Small intestine (tissue), 7 donors: Measurements from ENCODE around the gene TSC1. TPM values are rescaled to one million over a fixed set of nuclear protein-coding genes. Genes with fewer than 3 reads are reported as not detected.

Experiments
- DNase-seq, 2 donors: peaks; one replicate each; pipeline versions ENCODE4 v3.0.0 to v3.0.0-alpha.2; 2013
- FAIRE-seq: peaks from 2 replicates; lab custom pipeline; 2012; peaks lifted over from hg19 to GRCh38; lab: Jason Lieb, UNC
- H3K27ac ChIP-seq, 3 donors: one replicate each; pipeline ENCODE4 v1.5.1; 2013; ENCODE audit warnings: low read length in 2 of 3, mild to moderate bottlenecking in 2 of 3, control low read depth in 1 of 3, inconsistent platforms in 1 of 3, low read depth in 1 of 3, moderate library complexity in 1 of 3
- H3K27me3 ChIP-seq, 3 donors: one replicate each; pipeline ENCODE4 v1.6.1; 2013; ENCODE audit warnings: low read length in 3 of 3, inconsistent platforms in 1 of 3; ENCODE audit not compliant: control insufficient read depth in 3 of 3, insufficient read depth in 3 of 3
- H3K36me3 ChIP-seq, 3 donors: one replicate each; pipeline ENCODE4 v1.6.1; 2013; ENCODE audit warnings: low read length in 3 of 3, inconsistent platforms in 1 of 3, low read depth in 1 of 3, mild to moderate bottlenecking in 1 of 3, moderate library complexity in 1 of 3; ENCODE audit not compliant: control insufficient read depth in 3 of 3, insufficient read depth in 2 of 3
- H3K4me1 ChIP-seq, 3 donors: one replicate each; pipeline ENCODE4 v1.6.1; 2013; ENCODE audit warnings: low read length in 2 of 3, inconsistent platforms in 1 of 3, low read depth in 1 of 3, mild to moderate bottlenecking in 1 of 3, moderate library complexity in 1 of 3; ENCODE audit not compliant: control insufficient read depth in 3 of 3, insufficient read depth in 2 of 3
- H3K4me3 ChIP-seq, 3 donors: one replicate each; pipeline ENCODE4 v1.5.1; 2013; ENCODE audit warnings: low read length in 3 of 3, control low read depth in 1 of 3, inconsistent platforms in 1 of 3, low read depth in 1 of 3, mild to moderate bottlenecking in 1 of 3, moderate library complexity in 1 of 3
- H3K9me3 ChIP-seq, 2 donors: one replicate each; pipeline ENCODE4 v1.6.1; 2013; ENCODE audit warnings: low read depth in 1 of 2, low read length in 1 of 2; ENCODE audit not compliant: control insufficient read depth in 2 of 2, insufficient read depth in 1 of 2
- WGBS, 3 donors: extraction: QIAGEN DNeasy Blood & Tissue Kit; methylation state at CpG; one replicate each; pipeline ENCODE4 v1.1.7; 2013; 5-methylcytosine and 5-hydroxymethylcytosine counted together
- polyA plus RNA-seq, 4 donors: library from polyadenylated mRNA; stranded (reverse) in 3 of 4; unstranded in 1 of 4; fragments of 200-250 nt in 3 of 4; fragments of 120-200 nt in 1 of 4; gene quantifications; one replicate each; pipeline versions ENCODE4 v1.2.1 to v1.2.3, GENCODE V29; 2013
- donor health status: healthy with polysubstance abuse.
- donor health status: control.
- donor health status: control.
- donor health status: Bipolar disorder and iron deficiency.
- donor health status: healthy.

The TSC1 gene
- polyA plus RNA-seq, 4 donors = 7.3 to 43.3 (median 12.1) TPM

GRCh38 chr9:132983491-132984201 is 39.2 kb upstream of the TSC1 start:
- Histone ChIP-seq H3K36me3 (peaks cover 0 to 8% (median 0%) of the 10 kb centered on the region in 3 donors), H3K27me3 (peaks cover 0 to 6% (median 5%) of the 10 kb centered on the region in 3 donors), H3K9me3 (no peaks in the 10 kb centered on the region), H3K27ac (no peak overlapping the region), H3K4me3 (no peak overlapping the region), H3K4me1 (peaks cover 0 to 60% (median 0%) of the 10 kb centered on the region in 3 donors)
- FAIRE-seq = no peak
- no peak for DNase-seq
- 83 to 92% (median 87%) methylated on average over 11 of the region's 11 CpGs for WGBS, 3 donors

GRCh38 chr9:132982458-132982857 is 38.0 kb upstream of the TSC1 start:
- no peak overlapping the region for H3K4me3 ChIP-seq
- 6 to 42% (median 24%) methylated on average over 8 of the region's 8 CpGs for WGBS, 3 donors
- peaks cover 0 to 8% (median 5%) of the 10 kb centered on the region in 3 donors for H3K27me3 ChIP-seq
- peaks cover 0 to 2% (median 0%) of the 10 kb centered on the region in 3 donors for H3K36me3 ChIP-seq
- FAIRE-seq (no peak), DNase-seq (peak in 1 of 2 donors; percentile 66)
- peak overlapping the region in 1 of 3 donors; percentile 66 for H3K27ac ChIP-seq
- H3K9me3 ChIP-seq = no peaks in the 10 kb centered on the region
- peaks cover 0 to 60% (median 0%) of the 10 kb centered on the region in 3 donors for H3K4me1 ChIP-seq

GRCh38 chr9:132980157-132980556 is 35.7 kb upstream of the TSC1 start:
- no peak for DNase-seq
- WGBS, 3 donors = 54 to 67% (median 65%) methylated on average over 5 of the region's 5 CpGs
- Histone ChIP-seq H3K9me3 (no peaks in the 10 kb centered on the region), H3K36me3 (peaks cover 0 to 2% (median 0%) of the 10 kb centered on the region in 3 donors), H3K27ac (peak overlapping the region in 1 of 3 donors; percentile 20), H3K27me3 (peaks cover 0 to 8% (median 5%) of the 10 kb centered on the region in 3 donors), H3K4me3 (no peak overlapping the region), H3K4me1 (peaks cover 0 to 42% (median 0%) of the 10 kb centered on the region in 3 donors)
- FAIRE-seq = no peak

- peaks cover 0 to under 1% (median 0%) of the 10 kb centered on the region in 3 donors for H3K36me3 ChIP-seq
- peak within 1 kb of the TSS in 1 of 3 donors; percentile 11 for H3K4me3 ChIP-seq
- WGBS, 3 donors = 9 to 15% (median 12%) methylated on average over 26 of the region's 26 CpGs
- no peaks in the 10 kb centered on the region for H3K9me3 ChIP-seq
- H3K27ac ChIP-seq = peak within 1 kb of the TSS in 1 of 3 donors; percentile 58
- FAIRE-seq = no peak
- H3K4me1 ChIP-seq = peaks cover 0 to 40% (median 0%) of the 10 kb centered on the region in 3 donors
- DNase-seq = peak in 1 of 2 donors; percentile 54
- H3K27me3 ChIP-seq = peaks cover 0 to 8% (median 5%) of the 10 kb centered on the region in 3 donors
Measured at GRCh38 chr9:132978451-132979131, 34.2 kb upstream of the TSC1 start, which contains the start of gene GFI1B. Gene GFI1B, plus strand, starts transcription at chr9:132978694. Its CDS starts 7,985 bp downstream, at chr9:132986679.

GRCh38 chr9:132978112-132978450 is 33.7 kb upstream of the TSC1 start:
- Histone ChIP-seq H3K36me3 (no peaks in the 10 kb centered on the region), H3K4me3 (no peak overlapping the region), H3K27ac (no peak overlapping the region), H3K4me1 (peaks cover 0 to 35% (median 0%) of the 10 kb centered on the region in 3 donors), H3K27me3 (peaks cover 0 to 8% (median 5%) of the 10 kb centered on the region in 3 donors), H3K9me3 (no peaks in the 10 kb centered on the region)
- no peak for FAIRE-seq
- no peak for DNase-seq
- 8 to 16% (median 15%) methylated on average over 2 of the region's 2 CpGs for WGBS, 3 donors

- 85 to 92% (median 90%) methylated on average over 3 of the region's 3 CpGs for WGBS, 3 donors
- Histone ChIP-seq H3K36me3 (no peaks in the 10 kb centered on the region), H3K4me3 (no peak overlapping the region), H3K4me1 (peaks cover 0 to 25% (median 0%) of the 10 kb centered on the region in 3 donors), H3K9me3 (no peaks in the 10 kb centered on the region), H3K27ac (no peak overlapping the region), H3K27me3 (peaks cover 0 to 8% (median 3%) of the 10 kb centered on the region in 3 donors)
- DNase-seq = no peak
- FAIRE-seq = no peak
Measured at GRCh38 chr9:132976571-132976970, 32.2 kb upstream of the TSC1 start.

GRCh38 chr9:132975961-132976360 is 31.5 kb upstream of the TSC1 start:
- Histone ChIP-seq H3K9me3 (no peaks in the 10 kb centered on the region), H3K27ac (no peak overlapping the region), H3K36me3 (no peaks in the 10 kb centered on the region), H3K27me3 (peaks cover 0 to 8% (median 3%) of the 10 kb centered on the region in 3 donors), H3K4me1 (peaks cover 0 to 26% (median 0%) of the 10 kb centered on the region in 3 donors), H3K4me3 (no peak overlapping the region)
- 72 to 80% (median 72%) methylated on average over 6 of the region's 6 CpGs for WGBS, 3 donors
- FAIRE-seq = no peak
- DNase-seq = no peak

GRCh38 chr9:132973713-132974112 is 29.3 kb upstream of the TSC1 start:
- no peak for DNase-seq
- Histone ChIP-seq H3K27ac (no peak overlapping the region), H3K4me1 (peaks cover 0 to 28% (median 0%) of the 10 kb centered on the region in 3 donors), H3K4me3 (no peak overlapping the region), H3K27me3 (peaks cover 0 to 3% (median 0%) of the 10 kb centered on the region in 3 donors), H3K36me3 (no peaks in the 10 kb centered on the region), H3K9me3 (no peaks in the 10 kb centered on the region)
- no peak for FAIRE-seq
- 82 to 93% (median 90%) methylated on average over 5 of the region's 5 CpGs for WGBS, 3 donors
